Epithelial cell of proximal tubule (primary cell): ENCODE data around the gene KIRREL3. TPM values are rescaled to one million over a fixed set of nuclear protein-coding genes. Genes with fewer than 3 reads are reported as not detected.

Source experiments
- DNase-seq: peaks from one replicate; pipeline ENCODE4 v3.0.0-alpha.2; 2011; ENCODE audit warnings: low read depth
- H3K4me3 ChIP-seq: 2 replicates; pipeline ENCODE4 v1.5.1; 2011; ENCODE audit warnings: low read depth, mild to moderate bottlenecking, low read length
- total RNA-seq: library from RNA; depleted of rRNA; stranded (reverse); fragments of >200 nt; gene quantifications from 2 replicates; pipeline ENCODE4 v1.2.3, GENCODE V29; 2015
- TF ChIP-seq, protein P1 (sequence below): conservative IDR thresholded peaks from 2 replicates; pipeline ENCODE4 v1.5.1; 2012; ENCODE audit warnings: low read depth, mild to moderate bottlenecking, low read length

Gene KIRREL3
- total RNA-seq, 1 donor from 2014 or later, result 5.1 TPM

DNA sequence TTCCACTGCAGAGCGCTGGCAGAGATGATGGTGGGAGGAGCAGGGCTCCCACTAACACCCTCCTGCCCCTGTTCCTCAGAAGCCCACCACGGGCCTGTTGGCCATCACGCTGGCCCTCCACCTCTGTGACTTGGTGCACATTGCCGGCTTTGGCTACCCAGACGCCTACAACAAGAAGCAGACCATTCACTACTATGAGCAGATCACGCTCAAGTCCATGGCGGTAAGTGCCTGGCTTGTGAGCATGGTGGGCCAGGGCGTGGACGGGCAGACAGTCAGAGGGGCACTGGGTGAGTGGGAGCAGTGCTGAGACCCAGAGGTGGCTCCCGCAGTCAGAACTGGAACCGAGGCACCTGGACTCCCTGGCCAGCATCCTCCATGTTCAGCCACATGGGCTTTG, 587.1 kb downstream of the KIRREL3 start:
- H3K4me3 ChIP-seq, result no peak overlapping the region
- DNase-seq, result no peak
- TF ChIP-seq, protein P1, sequence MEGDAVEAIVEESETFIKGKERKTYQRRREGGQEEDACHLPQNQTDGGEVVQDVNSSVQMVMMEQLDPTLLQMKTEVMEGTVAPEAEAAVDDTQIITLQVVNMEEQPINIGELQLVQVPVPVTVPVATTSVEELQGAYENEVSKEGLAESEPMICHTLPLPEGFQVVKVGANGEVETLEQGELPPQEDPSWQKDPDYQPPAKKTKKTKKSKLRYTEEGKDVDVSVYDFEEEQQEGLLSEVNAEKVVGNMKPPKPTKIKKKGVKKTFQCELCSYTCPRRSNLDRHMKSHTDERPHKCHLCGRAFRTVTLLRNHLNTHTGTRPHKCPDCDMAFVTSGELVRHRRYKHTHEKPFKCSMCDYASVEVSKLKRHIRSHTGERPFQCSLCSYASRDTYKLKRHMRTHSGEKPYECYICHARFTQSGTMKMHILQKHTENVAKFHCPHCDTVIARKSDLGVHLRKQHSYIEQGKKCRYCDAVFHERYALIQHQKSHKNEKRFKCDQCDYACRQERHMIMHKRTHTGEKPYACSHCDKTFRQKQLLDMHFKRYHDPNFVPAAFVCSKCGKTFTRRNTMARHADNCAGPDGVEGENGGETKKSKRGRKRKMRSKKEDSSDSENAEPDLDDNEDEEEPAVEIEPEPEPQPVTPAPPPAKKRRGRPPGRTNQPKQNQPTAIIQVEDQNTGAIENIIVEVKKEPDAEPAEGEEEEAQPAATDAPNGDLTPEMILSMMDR, result no peak

DNA sequence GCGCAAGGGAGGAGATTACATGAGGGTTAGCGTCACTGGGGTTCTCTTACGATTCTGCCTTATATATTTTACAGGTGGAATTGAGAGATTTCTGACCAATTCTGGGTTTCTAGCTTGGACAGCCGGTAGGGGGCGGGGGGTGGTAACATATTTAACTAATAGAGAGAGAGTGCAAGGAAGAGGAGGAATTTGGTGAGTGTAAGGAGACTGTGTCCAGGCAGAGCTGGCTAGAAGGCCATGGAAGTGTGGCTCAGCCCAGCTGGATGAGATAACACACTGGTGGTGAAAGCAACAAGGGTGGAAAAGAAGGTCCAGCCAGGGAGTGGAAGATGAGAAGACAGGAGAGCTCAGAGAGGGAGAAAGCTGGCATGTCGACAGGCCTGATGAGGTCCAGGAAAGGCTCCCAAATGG, 588.6 kb downstream of the KIRREL3 start:
- no peak overlapping the region for H3K4me3 ChIP-seq
- no peak for DNase-seq
- TF ChIP-seq, protein P1, result peak; percentile 19

DNA sequence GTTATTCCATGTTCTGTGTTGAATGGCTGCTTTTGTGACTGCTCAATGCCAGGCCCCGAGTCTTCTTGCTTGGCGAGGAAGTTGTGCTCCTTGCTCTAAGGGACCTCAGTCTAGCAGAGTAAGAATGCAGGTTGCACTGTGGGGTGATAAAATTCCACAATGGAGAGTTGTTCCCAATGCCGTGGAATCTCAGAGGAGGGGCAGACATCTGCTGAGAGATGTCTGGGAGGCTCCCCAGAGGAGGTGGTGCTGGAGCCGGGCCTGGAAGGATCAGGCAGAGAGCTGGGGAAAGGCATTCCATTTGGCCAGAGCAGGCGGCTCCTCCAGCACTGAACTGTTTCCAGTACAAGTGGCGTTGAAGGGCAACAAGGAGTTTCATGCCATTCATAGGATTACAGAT, 589.9 kb downstream of the KIRREL3 start:
- DNase-seq, result no peak
- TF ChIP-seq, protein P1, result no peak
- H3K4me3 ChIP-seq, result no peak overlapping the region

DNA sequence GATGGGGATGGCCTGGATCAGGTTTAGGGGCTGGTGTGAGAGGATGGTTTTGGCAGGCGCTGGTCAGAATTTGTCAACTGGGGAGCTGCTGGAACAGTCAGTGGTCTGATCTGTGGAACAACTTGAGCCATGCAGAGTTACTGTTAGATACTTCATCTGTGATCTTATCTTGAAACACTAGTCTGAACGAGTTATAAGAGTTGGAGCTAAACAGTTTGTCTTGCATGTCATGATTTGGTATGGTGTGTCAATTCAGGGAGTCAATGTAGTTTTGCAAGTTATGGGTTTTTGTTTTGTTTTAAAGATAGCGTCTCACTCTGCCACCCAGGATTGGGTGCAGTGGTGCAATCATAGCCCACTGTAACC, 591.0 kb downstream of the KIRREL3 start:
- DNase-seq, result no peak
- TF ChIP-seq, protein P1, result no peak
- H3K4me3 ChIP-seq, result no peak overlapping the region

DNA sequence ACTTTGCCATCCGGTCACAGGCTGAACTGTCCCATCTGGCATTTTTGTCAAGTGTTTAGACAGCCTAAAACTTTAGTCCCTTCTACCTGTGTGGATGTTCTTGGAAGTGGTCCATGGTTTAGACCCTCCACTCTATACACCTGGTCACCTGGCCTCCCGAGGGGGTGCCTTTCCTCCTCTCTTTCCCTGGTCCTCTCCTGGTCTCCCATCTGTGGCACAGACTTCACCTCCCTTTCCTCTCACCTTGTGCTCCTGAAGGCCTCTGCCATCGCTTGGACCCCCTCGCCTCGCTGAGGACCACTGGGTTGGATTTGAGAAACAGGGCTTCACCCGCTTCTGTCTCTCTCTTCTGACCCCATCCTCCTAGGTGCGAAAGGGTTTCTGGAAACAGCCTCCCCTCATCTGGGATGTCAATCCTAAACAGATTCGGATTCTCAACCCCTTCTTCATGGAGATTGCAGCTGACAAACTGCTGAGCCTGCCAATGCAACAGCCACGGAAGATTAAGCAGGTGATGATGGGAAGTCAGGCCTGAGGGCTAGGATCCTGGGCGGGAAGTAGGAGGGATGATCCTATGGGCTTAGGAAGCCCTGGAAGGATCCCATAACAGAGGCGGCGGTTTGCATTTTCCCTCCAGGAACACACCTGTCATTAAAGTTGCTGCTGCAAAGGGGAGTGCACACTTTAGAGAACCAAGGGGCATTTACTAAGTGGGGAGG, 591.5 kb downstream of the KIRREL3 start:
- TF ChIP-seq, protein P1, result no peak
- DNase-seq, result no peak
- no peak overlapping the region for H3K4me3 ChIP-seq

DNA sequence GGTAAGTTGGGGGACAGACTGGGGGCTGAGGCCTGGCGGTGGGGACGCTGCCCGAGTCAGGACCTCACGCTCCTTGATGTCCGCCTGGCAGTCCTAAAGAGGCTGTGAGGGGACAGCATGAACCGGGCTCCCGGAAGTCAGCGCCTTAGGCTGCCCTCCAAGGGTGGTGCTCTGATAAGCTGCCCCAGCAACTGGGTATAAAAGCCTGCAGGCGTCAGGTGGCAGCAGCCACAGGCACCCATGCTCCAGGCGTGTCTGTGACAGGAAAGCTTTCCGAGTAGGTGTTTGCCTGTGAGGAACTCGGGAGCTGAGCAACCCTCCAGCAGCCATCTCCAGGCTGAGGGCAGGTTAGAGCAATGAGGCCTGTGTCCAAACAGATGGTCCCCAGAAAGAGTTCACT, 592.1 kb downstream of the KIRREL3 start:
- no peak for DNase-seq
- TF ChIP-seq, protein P1, result no peak
- H3K4me3 ChIP-seq, result no peak overlapping the region

DNA sequence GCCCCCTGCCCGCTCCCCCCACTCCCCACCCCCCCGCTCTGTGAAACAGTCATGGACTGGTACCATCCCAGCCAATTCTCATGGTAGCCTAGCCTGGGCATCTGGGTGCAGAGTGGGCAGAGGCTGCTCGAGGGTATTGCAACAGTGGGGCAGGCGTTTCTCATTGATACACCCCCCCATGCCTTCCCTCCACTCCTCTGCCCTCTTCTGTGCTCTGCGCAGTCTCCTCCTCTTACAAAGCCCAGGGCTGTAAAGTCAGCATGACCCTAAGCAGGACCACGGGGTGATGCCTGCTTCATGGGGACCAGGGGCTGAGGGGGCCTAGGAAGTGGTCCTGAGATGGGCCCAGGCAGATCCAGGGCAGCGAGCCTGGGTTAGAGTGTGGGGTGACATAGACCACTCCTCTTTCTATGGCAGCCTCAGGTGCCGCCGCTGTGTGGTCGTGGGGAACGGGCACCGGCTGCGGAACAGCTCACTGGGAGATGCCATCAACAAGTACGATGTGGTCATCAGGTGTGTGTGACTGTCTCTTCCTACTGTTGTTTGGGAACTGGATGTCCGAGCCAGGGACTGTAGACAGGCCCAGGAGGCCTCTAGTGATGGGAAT, 592.8 kb downstream of the KIRREL3 start:
- no peak for DNase-seq
- H3K4me3 ChIP-seq, result no peak overlapping the region
- TF ChIP-seq, protein P1, result no peak
